Natural killer cell (primary cell): ENCODE measurements around the gene CLDN4. TPM values are rescaled to one million over a fixed set of nuclear protein-coding genes. Genes with fewer than 3 reads are reported as not detected.

Experiments used
- ATAC-seq, 3 donors: fragments of 150-1000 bp in 2 of 3; fragments of 200-7000 bp in 1 of 3; cut with Tn5 transposase; 1 replicate in 1 of 3; 2 replicates in 2 of 3; pipeline ENCODE4 v1.10.0; 2021; ENCODE audit warnings: mild to moderate bottlenecking in 2 of 3, moderate library complexity in 2 of 3
- DNase-seq, 2 donors: peaks; one replicate each; pipeline versions ENCODE4 v3.0.0 to v3.0.0-alpha.2; 2013 to 2021; ENCODE audit warnings: mixed read lengths in 1 of 2
- H3K27ac ChIP-seq: one replicate; pipeline ENCODE4 v1.5.1; 2013; ENCODE audit warnings: mild to moderate bottlenecking, low read length
- H3K27me3 ChIP-seq: one replicate; pipeline ENCODE4 v1.6.1; 2013; ENCODE audit warnings: low read length; ENCODE audit not compliant: control insufficient read depth, insufficient read depth
- H3K36me3 ChIP-seq: one replicate; pipeline ENCODE4 v1.6.1; 2013; ENCODE audit warnings: low read length; ENCODE audit not compliant: control insufficient read depth, insufficient read depth
- H3K4me1 ChIP-seq: one replicate; pipeline ENCODE4 v1.6.1; 2013; ENCODE audit warnings: low read length; ENCODE audit not compliant: control insufficient read depth, insufficient read depth
- H3K4me3 ChIP-seq: one replicate; pipeline ENCODE4 v1.5.1; 2013; ENCODE audit warnings: low read length
- H3K9me3 ChIP-seq: one replicate; pipeline ENCODE4 v1.6.1; 2013; ENCODE audit warnings: low read length; ENCODE audit not compliant: control insufficient read depth, insufficient read depth
- H3K27ac Mint-ChIP-seq, 2 donors: one replicate each; pipeline ENCODE4 v1.8.0; 2022; ENCODE audit warnings: mild to moderate bottlenecking in 2 of 2, mixed read lengths in 2 of 2, moderate library complexity in 1 of 2
- H3K27me3 Mint-ChIP-seq, 2 donors: one replicate each; pipeline ENCODE4 v1.8.0; 2022; ENCODE audit warnings: low read depth in 2 of 2, mixed read lengths in 2 of 2
- H3K36me3 Mint-ChIP-seq: one replicate; pipeline ENCODE4 v1.8.0; 2022; ENCODE audit warnings: mixed read lengths
- H3K4me1 Mint-ChIP-seq, 2 donors: one replicate each; pipeline ENCODE4 v1.8.0; 2022; ENCODE audit warnings: mixed read lengths in 2 of 2
- H3K4me3 Mint-ChIP-seq: one replicate; pipeline ENCODE4 v1.8.0; 2022; ENCODE audit warnings: mild to moderate bottlenecking, moderate library complexity, mixed read lengths
- H3K9me3 Mint-ChIP-seq, 2 donors: one replicate each; pipeline ENCODE4 v1.8.0; 2022; ENCODE audit warnings: mixed read lengths in 2 of 2
- WGBS: methylation state at CpG from one replicate; pipeline ENCODE4 v1.1.7; 2013; ENCODE audit warnings: missing lambda C conversion rate; ENCODE audit not compliant: insufficient coverage; 5-methylcytosine and 5-hydroxymethylcytosine counted together
- intact Hi-C: fragments of 100-400 bp; cut with micrococcal nuclease; formaldehyde crosslinking; loops from one replicate; pipeline ENCODE4 v1.14.2; 2022
- total RNA-seq, 4 donors: library from RNA; stranded (reverse); fragments of 120-200 nt in 1 of 4; gene quantifications; one replicate each; pipeline versions ENCODE4 v1.2.3 to v1.2.4, GENCODE V29; 2013 to 2022
- TF ChIP-seq, protein P1 (sequence below): fragments of 200-600 bp; IDR thresholded peaks from one replicate; pipeline ENCODE4 v1.8.0; 2022; ENCODE audit warnings: antibody characterized with exemption

Gene CLDN4
- total RNA-seq, 3 donors from 2014 or later (not counting 1 experiment from before 2014, with no cell fraction given): 0.09 to 0.30 (median 0.20) TPM

DNA sequence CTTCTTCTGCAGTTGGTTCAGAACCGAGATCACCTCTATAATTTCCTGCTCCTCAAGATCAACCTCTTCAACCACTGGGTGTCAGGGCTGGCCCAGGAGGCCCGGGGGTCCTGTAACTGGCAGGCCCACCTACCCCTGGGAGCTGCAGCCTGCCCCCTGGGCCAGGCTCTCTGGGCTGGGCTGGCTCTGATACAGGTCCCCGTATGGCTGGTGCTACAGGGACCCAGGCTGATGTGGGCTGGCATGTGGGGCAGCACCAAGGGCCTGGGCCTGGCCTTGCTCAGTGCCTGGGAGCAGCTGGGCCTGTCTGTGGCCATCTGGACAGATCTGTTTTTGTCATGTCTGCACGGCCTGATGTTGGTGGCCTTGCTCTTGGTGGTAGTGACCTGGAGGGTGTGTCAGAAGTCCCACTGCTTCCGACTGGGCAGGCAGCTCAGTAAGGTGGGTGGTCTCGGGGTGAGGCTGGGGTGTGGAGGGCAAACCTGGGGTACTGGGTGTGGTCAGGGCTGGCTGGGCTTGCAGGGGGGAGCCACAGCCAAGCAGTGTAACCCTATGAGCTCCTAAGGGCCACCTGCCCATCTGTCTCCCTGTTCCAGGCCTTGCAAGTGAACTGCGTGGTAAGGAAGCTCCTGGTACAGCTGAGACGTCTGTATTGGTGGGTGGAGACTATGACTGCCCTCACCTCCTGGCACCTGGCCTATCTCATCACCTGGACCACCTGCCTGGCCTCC lies 34.4 kb downstream of the CLDN4 start:
- TF ChIP-seq, protein P1, sequence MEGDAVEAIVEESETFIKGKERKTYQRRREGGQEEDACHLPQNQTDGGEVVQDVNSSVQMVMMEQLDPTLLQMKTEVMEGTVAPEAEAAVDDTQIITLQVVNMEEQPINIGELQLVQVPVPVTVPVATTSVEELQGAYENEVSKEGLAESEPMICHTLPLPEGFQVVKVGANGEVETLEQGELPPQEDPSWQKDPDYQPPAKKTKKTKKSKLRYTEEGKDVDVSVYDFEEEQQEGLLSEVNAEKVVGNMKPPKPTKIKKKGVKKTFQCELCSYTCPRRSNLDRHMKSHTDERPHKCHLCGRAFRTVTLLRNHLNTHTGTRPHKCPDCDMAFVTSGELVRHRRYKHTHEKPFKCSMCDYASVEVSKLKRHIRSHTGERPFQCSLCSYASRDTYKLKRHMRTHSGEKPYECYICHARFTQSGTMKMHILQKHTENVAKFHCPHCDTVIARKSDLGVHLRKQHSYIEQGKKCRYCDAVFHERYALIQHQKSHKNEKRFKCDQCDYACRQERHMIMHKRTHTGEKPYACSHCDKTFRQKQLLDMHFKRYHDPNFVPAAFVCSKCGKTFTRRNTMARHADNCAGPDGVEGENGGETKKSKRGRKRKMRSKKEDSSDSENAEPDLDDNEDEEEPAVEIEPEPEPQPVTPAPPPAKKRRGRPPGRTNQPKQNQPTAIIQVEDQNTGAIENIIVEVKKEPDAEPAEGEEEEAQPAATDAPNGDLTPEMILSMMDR: no peak

DNA sequence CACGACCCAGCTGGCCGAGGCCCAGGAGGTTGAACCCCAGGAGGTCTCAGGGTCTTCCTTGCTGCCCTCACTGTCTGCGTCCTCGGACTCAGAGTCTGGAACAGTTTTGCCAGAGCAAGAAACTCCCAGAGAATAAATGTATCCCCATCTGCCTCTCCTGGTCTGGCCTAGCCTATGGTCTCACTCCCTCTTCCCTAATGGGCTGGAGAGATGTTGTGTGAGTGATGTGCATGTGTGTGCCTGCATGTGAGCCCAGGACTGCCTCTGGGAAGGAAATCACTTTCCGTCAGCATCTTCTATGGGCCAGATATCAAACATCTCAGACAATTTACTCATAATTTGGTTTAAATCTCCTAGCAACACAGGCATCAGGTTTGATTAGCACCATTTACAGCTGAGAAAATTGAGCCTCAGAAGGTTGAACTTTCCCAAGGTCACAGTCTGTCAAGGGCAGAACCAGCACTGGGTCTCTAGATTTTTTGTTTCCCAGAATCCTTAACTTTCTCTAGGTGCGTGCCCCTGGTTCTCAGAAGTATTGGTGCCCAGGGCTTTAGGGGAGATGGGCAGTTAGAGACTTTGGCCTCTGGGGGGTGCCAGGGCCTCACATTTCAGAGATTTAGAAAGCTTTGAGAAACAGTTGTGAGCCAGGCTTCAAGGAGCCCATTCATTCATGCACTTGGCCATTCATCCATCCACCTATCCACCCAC lies 35.1 kb downstream of the CLDN4 start:
- no peaks in the 10 kb centered on the region for H3K27me3 ChIP-seq
- H3K4me1 Mint-ChIP-seq: no peaks in the 10 kb centered on the region
- WGBS: 82% methylated on average over 6 of the region's 6 CpGs
- no peaks in the 10 kb centered on the region for H3K36me3 ChIP-seq
- intact Hi-C loops: loop anchor here (1.0 kb wide), 1 partner anchor 161 kb away; no protein-coding TSS in a partner anchor
- H3K27me3 Mint-ChIP-seq: no peaks in the 10 kb centered on the region
- no peak overlapping the region for H3K27ac ChIP-seq
- H3K36me3 Mint-ChIP-seq: no peaks in the 10 kb centered on the region
- TF ChIP-seq, protein P1: peak; percentile 35
- ATAC-seq: peak in 2 of 3 donors; percentile 53 to 57
- H3K9me3 ChIP-seq: no peaks in the 10 kb centered on the region
- H3K4me3 Mint-ChIP-seq: no peak overlapping the region
- no peak for DNase-seq
- no peaks in the 10 kb centered on the region for H3K9me3 Mint-ChIP-seq
- no peak overlapping the region for H3K27ac Mint-ChIP-seq
- H3K4me3 ChIP-seq: no peak overlapping the region
- H3K4me1 ChIP-seq: no peaks in the 10 kb centered on the region

More for the DNA sequence above, 34.4 kb downstream of the CLDN4 start:
- Histone ChIP-seq H3K4me3 (no peak overlapping the region), H3K36me3 (no peaks in the 10 kb centered on the region), H3K4me1 (no peaks in the 10 kb centered on the region), H3K27me3 (no peaks in the 10 kb centered on the region), H3K9me3 (no peaks in the 10 kb centered on the region), H3K27ac (no peak overlapping the region)
- Mint-ChIP-seq H3K27me3 (no peaks in the 10 kb centered on the region), H3K9me3 (no peaks in the 10 kb centered on the region), H3K27ac (no peak overlapping the region), H3K4me1 (no peaks in the 10 kb centered on the region), H3K4me3 (no peak overlapping the region), H3K36me3 (no peaks in the 10 kb centered on the region)
- no peak for DNase-seq
- intact Hi-C loops: no loop called here
- ATAC-seq: no peak
- WGBS: 79% methylated on average over 8 of the region's 8 CpGs

DNA sequence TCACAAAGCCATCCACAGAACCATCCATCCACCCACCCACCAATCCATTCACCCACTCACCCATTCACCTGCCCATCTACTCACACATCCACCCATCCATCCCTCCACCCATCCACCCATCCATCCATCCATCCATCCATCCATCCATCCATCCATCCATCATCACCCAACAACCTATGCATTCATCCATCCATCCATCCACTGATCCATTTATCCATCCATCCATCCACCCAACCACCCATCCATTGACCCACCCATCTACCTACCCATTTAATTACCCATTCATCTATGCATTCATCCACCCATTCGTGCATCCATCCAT lies 35.6 kb downstream of the CLDN4 start:
- no peak overlapping the region for H3K27ac ChIP-seq
- H3K4me3 Mint-ChIP-seq: no peak overlapping the region
- H3K27me3 ChIP-seq: no peaks in the 10 kb centered on the region
- TF ChIP-seq, protein P1: no peak
- 71% methylated on average over 1 of the region's 1 CpG for WGBS
- DNase-seq (no peak), ATAC-seq (no peak)
- H3K4me1 ChIP-seq: no peaks in the 10 kb centered on the region
- intact Hi-C loops: loop anchor here (1.0 kb wide), 1 partner anchor 161 kb away; no protein-coding TSS in a partner anchor
- no peaks in the 10 kb centered on the region for H3K36me3 ChIP-seq
- no peak overlapping the region for H3K4me3 ChIP-seq
- H3K27me3 Mint-ChIP-seq: no peaks in the 10 kb centered on the region
- no peak overlapping the region for H3K27ac Mint-ChIP-seq
- no peaks in the 10 kb centered on the region for H3K9me3 Mint-ChIP-seq
- H3K4me1 Mint-ChIP-seq: no peaks in the 10 kb centered on the region
- H3K9me3 ChIP-seq: no peaks in the 10 kb centered on the region
- H3K36me3 Mint-ChIP-seq: no peaks in the 10 kb centered on the region
